H1 (cell line): Measurements from ENCODE around the gene CSF3R. TPM values are rescaled to one million over a fixed set of nuclear protein-coding genes. Genes with fewer than 3 reads are reported as not detected.

Experiments used
- CTCF ChIA-PET: fragments of 300-600 bp; sonication (Branson Sonifier 250); formaldehyde crosslinking; loops from one replicate; lab custom pipeline; 2021; ENCODE audit not compliant: partially characterized antibody; lab: Charles Lee
- POLR2A ChIA-PET: fragments of 300-600 bp; sonication (Branson Sonifier 250); formaldehyde crosslinking; loops from one replicate; lab custom pipeline; 2021; ENCODE audit warnings: inconsistent platforms; ENCODE audit not compliant: partially characterized antibody; lab: Charles Lee
- DNase-seq, 2 experiments: peaks; one replicate each; pipeline versions ENCODE4 v3.0.0 to v3.0.0-alpha.2; 2010 to 2022; ENCODE audit warnings: low spot score in 2 of 2, low read depth in 1 of 2, mixed read lengths in 1 of 2
- FAIRE-seq: peaks from 2 replicates; lab custom pipeline; 2011; peaks lifted over from hg19 to GRCh38; lab: Jason Lieb, UNC
- H2AFZ ChIP-seq: 2 replicates; pipeline ENCODE4 v1.8.1; 2012; ENCODE audit warnings: low read length, inconsistent platforms
- H2AK5ac ChIP-seq: 2 replicates; pipeline ENCODE4 v1.6.1; 2013; ENCODE audit warnings: low read depth, low read length
- H2BK120ac ChIP-seq: replicated peaks from 2 replicates; pipeline ENCODE3; 2013; ENCODE audit warnings: low read depth, low read length, inconsistent platforms
- H2BK12ac ChIP-seq: 2 replicates; pipeline ENCODE4 v1.6.1; 2013; ENCODE audit warnings: low read depth, low read length
- H2BK15ac ChIP-seq: 2 replicates; pipeline ENCODE4 v1.6.1; 2013; ENCODE audit warnings: low read length
- H2BK20ac ChIP-seq: 2 replicates; pipeline ENCODE4 v1.6.1; 2013; ENCODE audit warnings: low read length
- H2BK5ac ChIP-seq: 2 replicates; pipeline ENCODE4 v1.6.1; 2013; ENCODE audit warnings: low read depth, low read length
- H3K14ac ChIP-seq: 2 replicates; pipeline ENCODE4 v1.6.1; 2013; ENCODE audit warnings: inconsistent platforms; ENCODE audit not compliant: insufficient read length
- H3K18ac ChIP-seq: 2 replicates; pipeline ENCODE4 v1.6.1; 2013; ENCODE audit warnings: low read length; ENCODE audit errors: extremely low read depth
- H3K23ac ChIP-seq: 2 replicates; pipeline ENCODE4 v1.6.1; 2013; ENCODE audit warnings: inconsistent platforms; ENCODE audit not compliant: insufficient read length
- H3K23me2 ChIP-seq: 2 replicates; pipeline ENCODE4 v1.6.1; 2013; ENCODE audit warnings: low read depth, low read length
- H3K27ac ChIP-seq: 2 replicates; pipeline ENCODE4 v1.6.1; 2011; ENCODE audit warnings: low read depth, low read length, inconsistent platforms
- H3K27me3 ChIP-seq, 4 experiments: replicated peaks in 1 of 4; 1 replicate in 1 of 4; 2 replicates in 3 of 4; pipeline versions ENCODE4 v1.6.1 to v1.8.1; 2011 to 2013; ENCODE audit warnings: low read length in 3 of 4, mild to moderate bottlenecking in 3 of 4, inconsistent platforms in 2 of 4, mixed read lengths in 2 of 4, moderate library complexity in 1 of 4; ENCODE audit not compliant: control insufficient read depth in 3 of 4, insufficient read depth in 3 of 4; ENCODE audit errors: extremely low read depth in 1 of 4
- H3K36me3 ChIP-seq, 4 experiments: 2 replicates each; pipeline versions ENCODE4 v1.6.1 to v1.8.1; 2011 to 2013; ENCODE audit warnings: mild to moderate bottlenecking in 4 of 4, low read length in 3 of 4, moderate library complexity in 2 of 4, control low read depth in 1 of 4, inconsistent platforms in 1 of 4; ENCODE audit not compliant: insufficient read depth in 4 of 4, control insufficient read depth in 2 of 4
- H3K4ac ChIP-seq: replicated peaks from 2 replicates; pipeline ENCODE3; 2013; ENCODE audit warnings: low read length, low read depth, mixed read lengths, inconsistent platforms; ENCODE audit not compliant: insufficient read length
- H3K4me1 ChIP-seq, 4 experiments: replicated peaks in 1 of 4; 1 replicate in 1 of 4; 2 replicates in 3 of 4; pipeline versions ENCODE4 v1.6.1 to v1.8.1; 2011 to 2013; ENCODE audit warnings: low read length in 3 of 4, inconsistent platforms in 2 of 4, mixed read lengths in 1 of 4; ENCODE audit not compliant: insufficient read depth in 4 of 4, control insufficient read depth in 3 of 4
- H3K4me2 ChIP-seq, 2 experiments: 2 replicates each; pipeline versions ENCODE4 v1.6.1 to v1.8.1; 2011 to 2013; ENCODE audit warnings: low read depth in 2 of 2, low read length in 2 of 2, control low read depth in 1 of 2, inconsistent platforms in 1 of 2, mild to moderate bottlenecking in 1 of 2; ENCODE audit not compliant: insufficient read depth in 1 of 2
- H3K4me3 ChIP-seq, 4 experiments: fragments of 200-600, 300-600 bp in 1 of 4; sonication (generic), shearing (Covaris generic), sonication (Bioruptor Twin) in 1 of 4; 2 replicates each; pipeline versions ENCODE4 v1.5.1 to v1.8.1; 2011 to 2016; ENCODE audit warnings: low read length in 4 of 4, low read depth in 3 of 4, control low read depth in 2 of 4, inconsistent platforms in 2 of 4, mild to moderate bottlenecking in 2 of 4, mixed read lengths in 1 of 4, moderate library complexity in 1 of 4; ENCODE audit not compliant: insufficient read depth in 2 of 4; ENCODE audit errors: extremely low read depth in 1 of 4
- H3K56ac ChIP-seq: replicated peaks from 2 replicates; pipeline ENCODE3; 2013; ENCODE audit warnings: low read depth, mild to moderate bottlenecking, mixed read lengths, low read length, inconsistent platforms; ENCODE audit not compliant: insufficient read length
- H3K79me1 ChIP-seq: 2 replicates; pipeline ENCODE4 v1.6.1; 2013; ENCODE audit warnings: low read depth, low read length, control low read depth
- H3K79me2 ChIP-seq, 2 experiments: 2 replicates each; pipeline versions ENCODE4 v1.6.1 to v1.8.1; 2012 to 2013; ENCODE audit warnings: low read length in 2 of 2, mild to moderate bottlenecking in 2 of 2, inconsistent platforms in 1 of 2; ENCODE audit not compliant: insufficient read depth in 2 of 2, control insufficient read depth in 1 of 2
- H3K9ac ChIP-seq, 4 experiments: replicated peaks in 1 of 4; 1 replicate in 1 of 4; 2 replicates in 3 of 4; pipeline versions ENCODE4 v1.6.1 to v1.8.1; 2011 to 2013; ENCODE audit warnings: low read depth in 3 of 4, low read length in 3 of 4, control low read depth in 2 of 4, mild to moderate bottlenecking in 2 of 4, moderate library complexity in 2 of 4, inconsistent platforms in 1 of 4; ENCODE audit errors: extremely low read depth in 1 of 4
- H3K9me3 ChIP-seq, 2 experiments: 2 replicates each; pipeline versions ENCODE4 v1.6.1 to v1.8.1; 2012 to 2013; ENCODE audit warnings: mild to moderate bottlenecking in 2 of 2, moderate library complexity in 2 of 2, control low read depth in 1 of 2, inconsistent platforms in 1 of 2, low read depth in 1 of 2, low read length in 1 of 2, mixed read lengths in 1 of 2; ENCODE audit not compliant: insufficient read depth in 2 of 2
- H4K20me1 ChIP-seq, 2 experiments: replicated peaks in 1 of 2; 2 replicates each; pipeline versions ENCODE3 to v1.8.1; 2011 to 2013; ENCODE audit warnings: inconsistent platforms in 2 of 2, low read length in 2 of 2, mild to moderate bottlenecking in 1 of 2; ENCODE audit not compliant: insufficient read depth in 2 of 2, control insufficient read depth in 1 of 2
- H4K5ac ChIP-seq: 2 replicates; pipeline ENCODE4 v1.6.1; 2013; ENCODE audit warnings: low read length, low read depth, mixed read lengths, inconsistent platforms; ENCODE audit not compliant: insufficient read length
- H4K8ac ChIP-seq: 2 replicates; pipeline ENCODE4 v1.8.0; 2013; ENCODE audit warnings: mild to moderate bottlenecking, moderate library complexity, low read length, inconsistent platforms; ENCODE audit not compliant: insufficient read depth; ENCODE audit errors: extremely low read depth
- H4K91ac ChIP-seq: replicated peaks from 2 replicates; pipeline ENCODE3; 2013; ENCODE audit warnings: low read length, mixed read lengths, inconsistent platforms; ENCODE audit not compliant: insufficient read length
- BCL11A ChIP-seq, 2 experiments: IDR thresholded peaks; one replicate each; pipeline ENCODE4 v1.6.1; 2011; ENCODE audit warnings: low read depth in 2 of 2, low read length in 2 of 2, mild to moderate bottlenecking in 2 of 2
- CBX8 ChIP-seq: fragments of 300-800, 300-1000 bp; sonication (generic); IDR thresholded peaks from 2 replicates; pipeline ENCODE4 v1.7.1; 2016; ENCODE audit warnings: low read depth, low read length, borderline replicate concordance
- CHD1 ChIP-seq: IDR thresholded peaks from 2 replicates; pipeline ENCODE4 v1.6.1; 2012; ENCODE audit warnings: low read depth, low read length, improper control_type of control experiment
- CHD2 ChIP-seq: IDR thresholded peaks from 2 replicates; pipeline ENCODE4 v1.6.1; 2012; ENCODE audit warnings: low read length, improper control_type of control experiment
- CREB1 ChIP-seq: IDR thresholded peaks from 2 replicates; pipeline ENCODE4 v1.6.1; 2012; ENCODE audit warnings: inconsistent platforms
- EGR1 ChIP-seq: IDR thresholded peaks from 2 replicates; pipeline ENCODE4 v1.6.1; 2011; ENCODE audit warnings: low read depth, low read length, borderline replicate concordance
- MAX ChIP-seq: IDR thresholded peaks from 2 replicates; pipeline ENCODE4 v1.6.1; 2012; ENCODE audit warnings: inconsistent platforms
- PHF8 ChIP-seq: fragments of 200-600 bp; sonication (generic); conservative IDR thresholded peaks from 2 replicates; pipeline ENCODE4 v1.7.1; 2012; ENCODE audit warnings: low read depth, mild to moderate bottlenecking, inconsistent platforms, low read length, moderate library complexity
- SIN3A ChIP-seq, 2 experiments: IDR thresholded peaks in 1 of 2; conservative IDR thresholded peaks in 1 of 2; 2 replicates each; pipeline ENCODE4 v1.6.1; 2011 to 2012; ENCODE audit warnings: low read length in 2 of 2, improper control_type of control experiment in 1 of 2, low read depth in 1 of 2, mild to moderate bottlenecking in 1 of 2
- SP2 ChIP-seq: IDR thresholded peaks from 2 replicates; pipeline ENCODE4 v1.6.1; 2012; ENCODE audit warnings: mild to moderate bottlenecking, low read length, inconsistent platforms
- SUZ12 ChIP-seq: fragments of 200-600 bp; sonication (generic); IDR thresholded peaks from 2 replicates; pipeline ENCODE4 v1.6.1; 2012; ENCODE audit warnings: mild to moderate bottlenecking, inconsistent platforms, low read length, moderate library complexity, mixed read lengths
- TAF1 ChIP-seq: IDR thresholded peaks from 2 replicates; pipeline ENCODE4 v1.6.1; 2011; ENCODE audit warnings: mild to moderate bottlenecking, low read depth, low read length
- TCF12 ChIP-seq: IDR thresholded peaks from 2 replicates; pipeline ENCODE4 v1.6.1; 2011; ENCODE audit warnings: low read depth, mild to moderate bottlenecking, low read length
- YY1 ChIP-seq: IDR thresholded peaks from 2 replicates; pipeline ENCODE4 v1.6.1; 2011; ENCODE audit warnings: low read depth, mild to moderate bottlenecking, low read length
- WGBS, 2 experiments: shearing (Covaris generic) in 1 of 2; methylation state at CpG; one replicate each; pipeline versions ENCODE4 v1.1.6 to v1.1.7; 2013 to 2015; ENCODE audit warnings: low lambda C conversion rate in 2 of 2, mixed read lengths in 2 of 2, inconsistent platforms in 1 of 2, low coverage in 1 of 2, missing lambda C conversion rate in 1 of 2; ENCODE audit not compliant: insufficient replicate concordance in 2 of 2, insufficient coverage in 1 of 2, insufficient read length in 1 of 2; ENCODE audit errors: extremely low coverage in 1 of 2, missing lambda C conversion rate in 1 of 2; 5-methylcytosine and 5-hydroxymethylcytosine counted together
- polyA plus RNA-seq, 7 experiments: library from polyadenylated mRNA; depleted of rRNA in 3 of 7; stranded (reverse) in 5 of 7; unstranded in 2 of 7; fragments of >200 nt in 5 of 7; fragments of 200-250 nt in 2 of 7; gene quantifications; 1 replicate in 5 of 7; 2 replicates in 1 of 7; 4 replicates in 1 of 7; pipeline versions ENCODE4 v1.2.1 to v1.2.3, GENCODE V29; 2011 to 2013; ENCODE audit warnings: missing spikeins in 2 of 7, mixed read lengths in 2 of 7
- total RNA-seq: library from RNA; stranded (reverse); fragmentation: NEBNext Ultra II Directional; extraction: Animal tissue kit (Norgen Biotek cat#: 25700); gene quantifications from 2 replicates; pipeline ENCODE4 v1.2.1, GENCODE V29; 2021

Gene CSF3R
- total and polyA plus RNA-seq, 2 of the 8 experiments (the other 6 are each of a cell fraction or from before 2014, with no cell fraction given) = not detected

GRCh38 chr1:36494971-36495370 is 12.3 kb upstream of the CSF3R start:
- H3K18ac ChIP-seq = no peak overlapping the region
- CTCF ChIA-PET = interaction anchor here (1.1 to 3.0 kb wide), 2 partner anchors 8 to 21 kb away, joined by 7 to 14 read pairs; no protein-coding TSS in a partner anchor
- WGBS, 2 experiments = 80% methylated on average over 5 of the region's 5 CpGs; no CpG with 5 or more reads in 1 of the 2 experiments

More at GRCh38 chr1:36494971-36495370, 12.3 kb upstream of the CSF3R start:
- Histone ChIP-seq H2BK20ac (no peak overlapping the region), H4K8ac (no peak overlapping the region), H3K27ac (no peak overlapping the region), H3K27me3 (no peaks in the 10 kb centered on the region), H3K23me2 (peaks cover 6% of the 10 kb centered on the region; the same call in 1 of the 2 replicates), H3K4me2 (no peak overlapping the region), H3K4ac (no peak overlapping the region), H3K9me3 (no peaks in the 10 kb centered on the region), H4K91ac (no peak overlapping the region), H3K9ac (no peak overlapping the region), H3K56ac (no peak overlapping the region), H3K14ac (no peak overlapping the region), H2BK12ac (no peak overlapping the region), H3K36me3 (no peaks in the 10 kb centered on the region), H4K5ac (no peak overlapping the region), H4K20me1 (no peaks in the 10 kb centered on the region), H3K4me3 (no peak overlapping the region), H2BK5ac (no peak overlapping the region), H3K79me1 (no peaks in the 10 kb centered on the region), H2AK5ac (no peak overlapping the region), H3K4me1 (no peaks in the 10 kb centered on the region), H2BK15ac (no peak overlapping the region), H3K23ac (no peak overlapping the region), H2AFZ (no peak overlapping the region), H2BK120ac (no peak overlapping the region), H3K79me2 (no peaks in the 10 kb centered on the region)
- no peak for FAIRE-seq
- TF ChIP-seq CBX8 (no peak), SP2 (no peak), EGR1 (no peak), CHD2 (no peak), TCF12 (no peak), PHF8 (no peak), CREB1 (no peak), SUZ12 (no peak), YY1 (no peak), BCL11A (IDR thresholded peaks at IDR 0.05; ENCODE audit: low read depth in 2 of 2, low read length in 2 of 2) (no peak), CHD1 (no peak), SIN3A (conservative IDR thresholded peaks at IDR 0.05 in 1 of 2, IDR thresholded peaks at IDR 0.05 in 1 of 2; ENCODE audit: low read depth in 1 of 2, low read length in 2 of 2) (no peak), TAF1 (no peak), MAX (no peak)
- DNase-seq = no peak
- POLR2A ChIA-PET = no interaction called here
